GM19025 (cell line): Measurements from ENCODE around the gene PLA2G2F.

Experiments
- ATAC-seq: cut with Tn5 transposase; IDR thresholded peaks from one replicate; pipeline ENCODE4 v1.9.1; 2021; ENCODE audit warnings: mild to moderate bottlenecking, low read depth, moderate library complexity; ENCODE audit not compliant: unreplicated experiment

The PLA2G2F gene, protein sequence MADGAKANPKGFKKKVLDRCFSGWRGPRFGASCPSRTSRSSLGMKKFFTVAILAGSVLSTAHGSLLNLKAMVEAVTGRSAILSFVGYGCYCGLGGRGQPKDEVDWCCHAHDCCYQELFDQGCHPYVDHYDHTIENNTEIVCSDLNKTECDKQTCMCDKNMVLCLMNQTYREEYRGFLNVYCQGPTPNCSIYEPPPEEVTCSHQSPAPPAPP

DNA sequence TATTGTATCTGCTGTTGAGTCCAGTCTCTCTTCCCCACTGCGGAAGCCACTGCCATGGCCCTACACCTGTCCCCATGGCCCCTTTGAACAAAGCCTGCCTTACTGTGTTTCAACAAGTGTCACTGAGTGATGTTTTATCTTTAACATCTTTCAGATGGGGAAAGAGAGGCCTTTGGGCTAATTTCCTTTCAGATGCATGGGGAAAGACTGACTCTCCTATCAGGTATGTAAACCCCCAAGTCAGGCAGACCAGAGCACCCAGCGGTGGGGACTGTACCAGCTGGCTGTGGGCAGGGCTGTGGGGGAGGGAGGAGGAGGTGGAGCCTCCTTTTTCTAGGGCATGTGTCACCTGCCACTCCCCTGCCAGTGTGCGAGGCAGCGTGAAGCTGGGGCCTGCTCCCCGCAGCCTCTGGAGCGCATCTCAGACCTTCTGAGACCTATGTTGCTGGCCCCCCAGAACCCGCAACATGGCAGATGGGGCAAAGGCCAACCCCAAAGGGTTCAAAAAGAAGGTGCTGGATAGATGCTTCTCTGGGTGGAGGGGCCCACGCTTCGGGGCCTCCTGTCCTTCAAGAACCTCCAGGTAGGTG is at the start of gene PLA2G2F:
PLA2G2F (plus strand) TSS at position 363 of the 590 bp plus-strand sequence; CDS start at position 468, 105 bp downstream.
- no peak for ATAC-seq

DNA sequence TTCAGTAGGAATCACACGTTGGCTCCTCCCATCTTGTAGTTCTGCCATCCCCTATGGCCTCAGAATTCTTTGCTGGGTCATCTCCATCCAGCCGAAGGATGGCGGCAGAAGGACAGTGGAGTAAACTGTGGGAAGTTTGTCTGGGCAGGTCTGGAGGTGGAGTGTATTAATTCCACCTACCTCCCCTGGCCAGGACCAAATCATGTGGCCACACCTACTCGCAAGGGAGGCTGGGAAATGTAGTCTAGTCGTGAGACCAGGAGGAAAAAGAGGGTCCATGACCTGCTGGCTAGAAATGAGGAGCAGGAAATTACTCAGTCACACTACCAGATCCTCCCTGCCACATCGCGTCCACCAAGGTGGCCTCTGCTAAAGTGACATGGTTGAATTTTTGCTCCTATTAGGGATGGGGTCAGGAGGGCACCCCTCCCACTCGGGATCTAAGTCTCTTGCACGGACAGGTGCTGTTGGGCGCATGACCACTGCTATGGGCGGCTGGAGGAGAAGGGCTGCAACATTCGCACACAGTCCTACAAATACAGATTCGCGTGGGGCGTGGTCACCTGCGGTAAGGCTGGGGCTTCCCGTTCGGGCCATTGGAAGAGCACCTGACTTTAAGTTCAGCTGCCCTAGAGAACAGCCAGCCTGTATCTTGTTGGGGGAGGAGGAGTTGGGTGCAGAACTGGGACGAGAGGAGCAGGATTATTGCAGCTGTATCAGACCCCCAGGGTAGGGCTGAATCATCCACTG is 49.6 kb upstream of the PLA2G2F start:
- no peak for ATAC-seq

DNA sequence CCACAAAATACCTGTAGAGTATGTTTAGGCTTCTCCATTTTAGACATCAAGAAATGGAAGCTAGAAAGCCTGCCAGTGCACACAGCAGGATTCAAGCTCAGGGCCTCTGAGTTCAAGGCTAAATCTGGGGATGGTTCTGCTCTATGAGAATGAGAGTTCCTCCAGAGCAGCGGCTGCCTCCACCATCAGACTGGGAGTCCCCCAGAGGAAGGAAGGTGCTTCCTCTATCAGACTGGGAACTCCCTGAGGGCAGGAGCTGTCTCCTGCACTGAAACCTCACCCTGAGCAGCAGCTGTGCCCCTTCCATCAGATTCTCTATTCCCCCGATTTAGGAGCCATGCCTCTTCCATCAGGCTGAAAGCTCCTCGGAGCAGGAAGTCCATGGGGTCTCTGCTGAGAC is 49.0 kb upstream of the PLA2G2F start:
- no peak for ATAC-seq

DNA sequence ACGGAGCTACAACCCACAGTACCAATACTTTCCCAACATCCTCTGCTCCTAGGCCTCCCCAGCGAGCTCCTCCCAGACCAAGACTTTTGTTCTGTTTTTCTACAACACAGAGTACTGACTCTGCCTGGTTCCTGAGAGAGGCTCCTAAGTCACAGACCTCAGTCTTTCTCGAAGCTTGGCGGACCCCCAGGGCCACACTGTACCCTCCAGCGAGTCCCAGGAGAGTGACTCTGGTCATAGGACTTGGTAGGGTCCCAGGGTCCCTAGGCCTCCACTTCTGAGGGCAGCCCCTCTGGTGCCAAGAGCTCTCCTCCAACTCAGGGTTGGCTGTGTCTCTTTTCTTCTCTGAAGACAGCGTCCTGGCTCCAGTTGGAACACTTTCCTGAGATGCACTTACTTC is 48.5 kb upstream of the PLA2G2F start:
- no peak for ATAC-seq

DNA sequence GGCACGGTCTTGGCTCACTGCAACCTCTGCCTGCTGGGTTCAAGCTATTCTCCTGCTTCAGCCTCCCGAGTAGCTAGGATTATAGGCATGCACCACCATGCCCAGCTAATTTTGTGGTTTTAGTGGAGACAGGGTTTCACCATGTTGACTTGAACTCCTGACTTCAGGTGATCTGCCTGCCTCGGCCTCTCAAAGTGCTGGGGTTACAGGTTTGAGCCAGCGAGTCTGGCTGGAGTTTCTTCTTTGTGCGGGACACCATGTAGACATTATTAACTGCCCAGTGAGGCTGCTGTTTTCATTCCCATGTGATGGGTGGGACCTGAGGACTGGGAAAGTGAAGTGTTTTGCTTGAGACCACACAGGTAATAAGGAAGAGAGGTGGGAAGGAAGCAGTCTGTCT is 45.8 kb upstream of the PLA2G2F start:
- ATAC-seq: no peak

DNA sequence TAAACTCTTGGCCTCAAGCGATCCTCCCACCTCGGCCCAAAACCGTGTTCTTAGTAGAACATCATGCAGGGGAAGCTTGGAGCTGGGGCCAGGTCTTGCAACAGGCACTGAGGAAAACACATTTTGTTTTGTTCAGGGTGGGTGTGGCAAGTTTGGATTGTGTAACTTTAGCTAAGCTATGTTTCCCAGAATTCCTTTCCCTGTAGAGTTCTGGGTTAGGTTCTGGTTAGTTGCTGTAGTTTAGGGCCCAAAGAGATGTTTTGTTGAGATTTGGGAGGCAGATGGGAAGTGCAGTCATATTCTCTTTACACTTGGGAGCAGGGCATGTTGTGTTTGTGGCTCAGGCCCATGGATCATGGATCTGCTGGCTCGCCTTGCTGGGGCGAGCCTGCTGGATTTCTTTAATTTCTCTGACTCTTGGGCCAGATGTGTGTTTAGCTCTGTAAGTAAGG is 45.2 kb upstream of the PLA2G2F start:
- no peak for ATAC-seq

DNA sequence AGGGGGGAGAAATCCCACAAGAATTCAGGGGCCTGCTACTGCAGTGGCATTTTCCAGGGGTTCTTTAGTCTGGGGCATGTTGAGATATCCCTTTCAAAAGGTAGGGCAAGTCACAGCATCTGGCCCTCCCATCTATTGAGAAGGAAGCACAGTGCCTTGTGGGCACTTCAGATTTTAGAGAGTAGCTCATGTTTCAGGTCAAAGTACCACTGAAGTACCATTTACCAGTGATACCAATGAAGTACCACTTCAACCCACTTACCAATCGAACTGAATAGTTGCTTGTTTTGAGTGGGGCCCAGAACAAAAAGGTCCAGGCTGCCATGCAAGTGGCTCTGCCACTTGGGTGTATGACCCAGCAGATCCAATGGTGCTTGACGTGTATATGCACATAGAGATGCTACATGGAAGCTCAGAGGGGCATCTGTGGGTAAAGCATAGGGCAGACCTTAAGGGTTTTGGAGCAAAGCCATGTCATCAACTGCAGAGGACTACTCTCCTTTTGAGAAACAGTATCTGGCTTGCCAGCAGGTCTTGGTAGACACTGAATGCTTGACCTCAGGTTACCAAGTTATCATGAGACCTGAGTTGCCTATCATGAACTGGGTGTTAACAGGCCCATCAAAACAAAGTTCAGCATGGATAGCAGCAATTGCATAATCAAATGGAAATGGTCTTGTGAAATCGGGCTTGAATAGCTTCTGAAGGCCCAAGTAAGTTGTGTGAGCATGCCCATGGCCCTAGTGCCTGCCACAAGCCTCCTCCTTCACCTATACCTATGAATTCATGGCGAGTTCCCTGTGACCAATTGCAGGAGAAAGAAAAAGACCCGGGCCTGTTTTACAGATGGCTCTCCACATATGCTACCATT is 43.3 kb upstream of the PLA2G2F start:
- ATAC-seq: no peak

DNA sequence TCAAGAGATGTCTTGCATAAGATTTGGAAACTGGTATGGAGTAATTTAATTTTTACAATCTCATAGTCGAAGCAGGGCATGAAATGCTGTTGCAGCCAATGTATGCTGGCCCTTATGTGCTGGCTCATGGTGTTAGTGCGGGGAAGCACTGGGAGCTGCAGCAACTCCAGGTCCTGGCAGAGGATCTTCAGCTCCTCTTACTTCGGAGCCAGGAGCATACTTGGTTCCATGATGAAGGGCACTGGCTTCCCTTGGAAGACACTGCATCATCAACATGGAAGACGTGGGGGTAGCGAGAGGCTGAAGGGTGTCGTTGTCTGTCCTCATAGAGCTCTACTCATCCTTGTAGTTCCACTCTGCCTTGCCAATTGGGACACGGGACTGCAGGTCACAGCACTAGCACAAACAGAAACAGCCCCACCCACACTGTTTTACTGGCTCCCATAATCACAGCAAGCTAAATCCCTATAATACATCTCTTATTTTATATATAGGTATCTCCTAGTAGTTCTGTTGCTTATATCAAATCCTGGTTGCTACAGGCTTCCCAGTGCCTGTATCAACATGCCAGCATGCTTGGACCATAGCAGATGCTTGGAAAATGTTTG is 42.2 kb upstream of the PLA2G2F start:
- no peak for ATAC-seq

DNA sequence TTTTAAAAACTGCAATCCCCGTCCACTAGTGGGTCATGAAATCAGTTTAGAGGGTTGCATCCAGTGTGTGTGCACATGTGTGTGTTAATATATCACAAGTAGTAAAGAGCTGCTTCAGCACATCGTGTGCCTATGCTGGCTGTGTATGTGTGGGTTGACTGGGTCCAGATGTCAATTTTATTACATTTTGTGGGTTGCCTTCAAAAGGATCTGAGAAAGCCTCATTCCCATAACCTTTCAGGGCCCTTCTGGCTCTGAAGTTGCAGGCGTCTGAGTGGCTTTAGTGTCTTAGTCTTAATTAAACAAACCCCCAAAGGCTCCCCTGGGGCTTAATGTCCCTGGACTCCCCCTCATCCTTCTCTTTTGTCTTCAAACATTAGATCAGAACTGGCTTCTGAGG is 39.6 kb upstream of the PLA2G2F start:
- no peak for ATAC-seq

DNA sequence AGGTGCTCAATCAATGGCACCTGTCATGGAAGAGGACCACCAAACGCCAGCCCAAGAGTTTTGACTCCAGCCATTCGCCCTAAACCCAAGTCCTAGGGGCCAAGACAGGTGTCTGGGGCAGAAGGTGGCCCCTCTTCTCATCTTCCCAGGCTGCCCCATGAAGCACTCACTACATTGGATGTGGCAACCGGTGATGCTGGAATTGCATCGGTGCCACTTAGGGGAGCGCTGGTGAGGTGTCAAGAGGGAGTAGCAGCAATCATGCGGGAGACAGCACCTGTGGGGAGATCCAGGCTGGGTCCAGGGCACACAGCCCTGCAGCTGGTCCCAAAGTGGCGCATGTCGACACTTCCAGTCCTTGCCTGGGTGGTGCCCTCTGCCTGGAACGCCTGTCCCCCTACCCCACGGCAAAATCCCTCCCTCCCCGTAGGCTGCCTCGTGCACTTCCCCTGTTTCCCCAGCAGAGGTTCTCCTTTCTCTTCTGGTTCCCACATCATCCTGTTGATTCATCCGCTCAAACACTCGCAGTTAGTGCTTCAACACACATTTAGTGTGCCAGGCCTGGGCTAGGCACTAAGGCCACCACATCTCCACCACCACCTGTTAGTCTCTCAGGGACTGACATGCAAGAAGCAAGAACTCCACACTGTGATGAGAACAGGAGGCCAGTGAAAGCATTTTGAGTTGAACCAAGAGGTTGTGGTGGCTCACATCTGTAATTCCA is 38.3 kb upstream of the PLA2G2F start:
- ATAC-seq: no peak

DNA sequence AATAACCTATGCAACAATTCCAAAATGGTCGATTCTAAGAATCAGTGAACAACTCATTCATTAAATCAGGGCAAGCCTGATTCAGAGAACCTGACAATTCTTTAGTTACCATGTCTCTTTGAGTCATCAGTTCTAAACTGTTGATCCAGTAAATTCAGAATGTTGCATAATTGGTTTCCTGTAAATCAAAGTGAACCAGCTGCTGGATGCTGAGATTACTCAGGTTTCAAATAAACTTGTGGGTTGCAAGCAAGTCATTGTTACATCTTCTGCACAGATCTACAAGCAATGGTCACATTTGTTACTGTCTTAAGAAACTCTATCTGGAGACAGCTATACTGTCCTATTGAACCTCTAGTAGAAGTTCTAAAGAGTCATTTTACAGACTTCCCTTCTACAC is 36.2 kb upstream of the PLA2G2F start:
- no peak for ATAC-seq

DNA sequence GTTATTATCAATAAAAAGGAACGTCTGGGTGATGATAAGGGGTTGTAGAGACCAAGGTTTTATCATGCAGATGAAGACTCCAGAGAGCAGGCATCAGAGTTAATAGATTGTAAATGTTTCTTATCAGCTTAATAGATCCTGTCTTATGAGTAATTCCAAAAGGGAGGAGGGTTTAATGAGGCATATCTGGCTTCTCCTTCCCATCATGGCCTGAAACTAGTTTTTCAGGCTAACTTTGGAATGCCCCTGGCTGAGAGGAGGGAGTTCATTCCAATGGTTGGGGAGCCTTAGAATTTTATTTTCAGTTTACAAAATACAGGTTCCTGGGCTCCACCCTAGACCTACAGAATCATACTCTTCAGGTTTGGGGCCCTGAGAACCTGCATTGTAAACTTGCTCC is 33.3 kb upstream of the PLA2G2F start:
- no peak for ATAC-seq

DNA sequence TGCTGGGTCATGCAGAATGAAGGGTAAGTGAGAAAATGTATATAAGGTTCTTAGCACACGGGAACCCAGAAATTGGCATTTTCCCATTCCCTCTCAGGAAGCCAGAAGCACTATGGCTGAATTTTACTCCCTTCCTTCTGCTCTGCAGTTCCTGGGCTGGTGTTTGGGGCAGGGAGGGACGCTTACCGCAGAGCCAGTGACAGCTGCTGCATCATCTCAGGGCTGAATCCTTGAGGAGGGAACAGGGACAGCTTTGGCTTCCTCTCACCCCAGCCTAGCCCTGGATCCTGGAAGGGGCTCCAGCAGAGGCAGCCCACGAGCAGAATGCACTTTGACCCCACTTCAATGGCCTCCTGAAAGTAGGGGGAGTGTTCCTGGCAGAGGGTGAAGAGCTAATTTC is 31.8 kb upstream of the PLA2G2F start:
- ATAC-seq: no peak

DNA sequence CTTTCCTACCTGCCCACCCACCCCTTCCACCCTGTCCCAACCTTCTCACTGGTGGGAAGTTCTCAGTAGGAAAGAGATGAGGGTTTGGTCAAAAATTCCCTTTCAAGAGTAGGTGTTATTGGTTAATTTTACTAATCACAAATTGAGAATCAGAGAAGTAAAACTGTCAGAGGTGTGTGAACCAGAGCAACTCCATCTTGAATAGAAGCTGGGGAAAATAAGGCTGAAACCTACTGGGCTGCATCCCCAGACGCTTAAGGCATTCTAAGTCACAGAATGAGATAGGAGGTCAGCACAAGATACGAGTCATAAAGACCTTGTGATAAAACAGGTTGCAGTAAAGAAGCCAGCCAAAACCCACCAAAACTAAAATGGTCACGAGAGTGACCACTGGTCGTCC is 31.3 kb upstream of the PLA2G2F start:
- no peak for ATAC-seq

DNA sequence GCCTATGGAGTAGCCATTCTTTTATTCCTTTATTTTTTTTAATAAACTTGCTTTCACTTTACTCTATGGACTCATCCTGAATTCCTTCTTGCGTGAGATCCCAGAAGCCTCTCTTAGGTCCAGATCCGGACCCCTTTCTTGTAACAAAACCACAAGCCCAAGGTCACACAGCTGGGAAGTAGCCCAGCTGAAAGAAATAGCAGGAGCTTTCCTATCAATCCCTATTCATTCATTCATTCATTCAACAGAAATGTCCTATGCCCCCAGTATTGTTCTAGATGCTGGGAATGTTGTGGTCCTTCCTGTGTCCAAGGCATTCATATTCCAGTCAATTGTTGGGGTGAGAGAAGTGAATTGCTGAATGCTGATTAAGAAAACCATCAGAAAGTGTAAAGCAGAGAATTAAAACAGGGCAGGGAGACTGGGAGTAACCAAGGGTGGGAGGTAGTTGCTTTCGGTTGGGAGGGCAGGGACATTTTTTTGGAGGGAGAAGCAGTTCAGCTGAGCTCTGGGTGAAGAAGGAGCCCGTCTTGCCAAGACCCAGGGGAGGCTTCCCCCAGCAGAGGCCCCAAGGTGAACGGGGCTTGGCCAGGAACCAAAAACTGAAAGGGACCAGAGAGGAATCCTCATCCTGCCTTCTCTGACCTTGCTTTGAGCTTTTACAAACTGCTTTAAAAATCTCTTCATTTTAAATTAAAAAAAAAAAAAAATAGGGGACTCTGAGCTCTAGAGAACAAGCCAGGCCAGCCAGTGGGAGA is 30.6 kb upstream of the PLA2G2F start:
- no peak for ATAC-seq

DNA sequence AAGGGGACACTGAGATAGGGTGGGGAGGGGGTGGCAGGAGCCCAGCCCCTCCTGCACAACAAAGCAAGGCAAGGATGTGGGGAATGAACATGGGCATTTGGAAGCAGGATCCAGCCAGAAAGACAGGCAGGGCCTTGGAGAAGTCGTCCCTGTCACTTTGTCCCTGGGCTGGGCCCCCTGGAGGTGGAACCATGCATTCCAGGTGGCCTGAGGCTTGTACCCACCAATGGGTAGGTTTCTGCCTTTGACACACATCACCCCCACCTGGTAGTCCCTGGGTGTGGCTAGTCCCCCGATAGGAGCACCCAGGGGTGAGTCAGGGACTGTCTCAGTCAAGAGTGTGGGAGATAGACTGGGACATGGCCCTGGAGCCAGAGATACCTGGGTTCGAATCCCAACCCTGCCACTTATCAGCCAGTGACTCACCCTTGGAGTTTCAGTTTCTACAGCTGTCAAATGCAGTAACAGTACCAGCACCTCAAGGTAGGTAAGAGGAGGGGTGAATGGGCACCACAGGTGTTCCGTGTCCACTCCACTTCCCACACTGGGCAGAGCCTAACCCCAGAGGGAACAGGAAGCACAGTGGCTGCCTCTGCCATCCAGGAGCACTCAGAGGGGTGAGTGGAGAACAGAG is 29.8 kb upstream of the PLA2G2F start:
- ATAC-seq: no peak

DNA sequence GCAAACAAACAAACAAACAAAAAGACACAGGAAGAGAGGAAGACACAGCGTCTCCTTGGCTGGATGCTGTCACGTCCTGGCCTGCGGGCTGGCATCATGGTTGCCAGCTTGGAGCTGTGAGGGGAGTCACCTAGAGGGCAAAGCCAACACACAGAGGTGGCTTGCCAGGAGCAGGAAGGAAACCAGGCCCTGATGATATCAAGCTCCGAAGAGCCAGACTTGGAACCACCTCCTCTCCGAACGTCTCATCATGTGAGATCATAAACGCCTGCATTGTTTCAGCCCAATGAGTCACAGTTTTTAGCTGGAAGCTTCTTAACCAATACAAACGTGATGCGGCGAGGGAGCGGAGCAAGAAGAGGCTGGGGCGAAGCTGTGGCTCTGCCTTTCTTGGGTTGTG is 28.4 kb upstream of the PLA2G2F start:
- no peak for ATAC-seq

DNA sequence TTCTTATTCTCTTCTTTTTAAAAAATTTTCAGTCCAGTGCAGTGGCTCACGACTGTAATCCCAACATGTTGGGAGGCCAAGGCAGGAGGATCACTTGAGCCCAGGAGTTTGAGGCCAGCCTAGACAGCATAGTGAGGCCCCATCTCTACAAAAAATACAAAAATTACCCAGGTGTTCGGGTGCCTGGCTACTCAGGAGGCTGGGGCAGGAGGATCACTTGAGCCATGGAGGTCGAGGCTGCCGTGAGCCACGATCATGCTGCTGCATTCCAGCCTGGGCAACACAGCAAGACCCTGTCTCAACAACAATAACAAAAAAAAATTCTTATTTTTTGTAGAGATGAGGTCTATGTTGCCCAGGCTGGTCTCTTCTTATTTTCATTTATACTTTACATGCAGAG is 27.7 kb upstream of the PLA2G2F start:
- ATAC-seq: no peak
